ENCODE results near the gene OR2AK2. TPM values are rescaled to one million over a fixed set of nuclear protein-coding genes. Genes with fewer than 3 reads are reported as not detected.
A peak's percentile ranks its signal among the peaks of the same experiment; 100 is the strongest.
"Not testable (repeated sequence)": the region's sequence is repeated elsewhere in the genome, so short reads cannot be mapped to it uniquely, and the experiment has no call there.

OR2AK2 gene
- not detected for total RNA-seq
- polyA plus RNA-seq, result not detected

- Histone ChIP-seq H3K4me3 (ENCODE audit: low read depth, low read length) (no peak within 1 kb of the TSS), H3K36me3 (ENCODE audit: insufficient read depth) (no peaks in the 10 kb centered on the region), H3K27ac (ENCODE audit: low read depth) (no peak within 1 kb of the TSS), H3K4me1 (ENCODE audit: insufficient read depth) (no peaks in the 10 kb centered on the region)
- WGBS, result 86% methylated on average over 2 of the region's 2 CpGs
- DNase-seq (ENCODE audit: extremely low spot score), result no peak
These were observed at the start of gene OR2AK2 for GRCh38 chr1:247964933-247965332. Gene OR2AK2 (plus strand): TSS chr1:247965233. CDS start chr1:247965377, 144 bp downstream.

GRCh38 chr1:247919952-247920351 lies 45.1 kb upstream of the OR2AK2 start, which contains the start of gene OR2T8:
Gene OR2T8 (plus strand): TSS chr1:247920252. CDS start chr1:247921018, 766 bp downstream.
- Histone ChIP-seq H3K27ac (ENCODE audit: low read depth) (no peak within 1 kb of the TSS), H3K36me3 (ENCODE audit: insufficient read depth) (no peaks in the 10 kb centered on the region), H3K4me3 (ENCODE audit: low read depth, low read length) (no peak within 1 kb of the TSS), H3K4me1 (ENCODE audit: insufficient read depth) (no peaks in the 10 kb centered on the region)
- DNase-seq (ENCODE audit: extremely low spot score), result no peak
- 89% methylated on average over 2 of the region's 2 CpGs for WGBS

- WGBS, result 62% methylated on average over 3 of the region's 3 CpGs
- Histone ChIP-seq H3K27ac (ENCODE audit: low read depth) (no peak overlapping the region), H3K36me3 (ENCODE audit: insufficient read depth) (no peaks in the 10 kb centered on the region), H3K4me3 (ENCODE audit: low read depth, low read length) (no peak overlapping the region), H3K4me1 (ENCODE audit: insufficient read depth) (no peaks in the 10 kb centered on the region)
- no peak for DNase-seq (ENCODE audit: extremely low spot score)
These were observed 41.1 kb upstream of the OR2AK2 start for GRCh38 chr1:247923941-247924340.

GRCh38 chr1:247924868-247925267 lies 40.2 kb upstream of the OR2AK2 start, which contains the start of gene OR2AJ1:
Gene OR2AJ1 (plus strand): TSS chr1:247924889. CDS start chr1:247933769, 8,880 bp downstream.
- Histone ChIP-seq H3K4me1 (ENCODE audit: insufficient read depth) (no peaks in the 10 kb centered on the region), H3K36me3 (ENCODE audit: insufficient read depth) (no peaks in the 10 kb centered on the region), H3K27ac (ENCODE audit: low read depth) (no peak within 1 kb of the TSS), H3K4me3 (ENCODE audit: low read depth, low read length) (no peak within 1 kb of the TSS)
- no peak for DNase-seq (ENCODE audit: extremely low spot score)
- 90% methylated on average over 9 of the region's 9 CpGs for WGBS

- 94% methylated on average over 8 of the region's 8 CpGs for WGBS
- no peak overlapping the region for H3K4me3 ChIP-seq (ENCODE audit: low read depth, low read length)
These were observed 31.0 kb upstream of the OR2AK2 start for GRCh38 chr1:247933989-247934388.

GRCh38 chr1:247935781-247936180 lies 29.3 kb upstream of the OR2AK2 start:
- DNase-seq (ENCODE audit: extremely low spot score), result no peak
- Histone ChIP-seq H3K4me1 (ENCODE audit: insufficient read depth) (no peaks in the 10 kb centered on the region), H3K36me3 (ENCODE audit: insufficient read depth) (no peaks in the 10 kb centered on the region), H3K27ac (ENCODE audit: low read depth) (no peak overlapping the region), H3K4me3 (ENCODE audit: low read depth, low read length) (no peak overlapping the region)
- 94% methylated on average over 9 of the region's 9 CpGs for WGBS

More at GRCh38 chr1:247933989-247934388, 31.0 kb upstream of the OR2AK2 start:
- H3K27ac ChIP-seq (ENCODE audit: low read depth), result no peak overlapping the region
- H3K36me3 ChIP-seq (ENCODE audit: insufficient read depth), result no peaks in the 10 kb centered on the region
- H3K4me1 ChIP-seq (ENCODE audit: insufficient read depth), result no peaks in the 10 kb centered on the region
- no peak for DNase-seq (ENCODE audit: extremely low spot score)

GRCh38 chr1:247936415-247936814 lies 28.6 kb upstream of the OR2AK2 start:
- no peaks in the 10 kb centered on the region for H3K4me1 ChIP-seq (ENCODE audit: insufficient read depth)
- DNase-seq (ENCODE audit: extremely low spot score), result no peak
- no peak overlapping the region for H3K27ac ChIP-seq (ENCODE audit: low read depth)
- no peak overlapping the region for H3K4me3 ChIP-seq (ENCODE audit: low read depth, low read length)
- no peaks in the 10 kb centered on the region for H3K36me3 ChIP-seq (ENCODE audit: insufficient read depth)
- 94% methylated on average over 18 of the region's 18 CpGs for WGBS

GRCh38 chr1:247936965-247937734 lies 27.9 kb upstream of the OR2AK2 start:
- DNase-seq (ENCODE audit: extremely low spot score); H3K4me1 ChIP-seq (ENCODE audit: insufficient read depth); H3K4me3 ChIP-seq (ENCODE audit: low read depth, low read length); H3K27ac ChIP-seq (ENCODE audit: low read depth); H3K36me3 ChIP-seq (ENCODE audit: insufficient read depth): not testable (repeated sequence)
- WGBS, result 5% methylated on average over 44 of the region's 44 CpGs

- Histone ChIP-seq H3K4me3 (ENCODE audit: low read depth, low read length) (no peak overlapping the region), H3K27ac (ENCODE audit: low read depth) (no peak overlapping the region), H3K36me3 (ENCODE audit: insufficient read depth) (no peaks in the 10 kb centered on the region), H3K4me1 (ENCODE audit: insufficient read depth) (no peaks in the 10 kb centered on the region)
- WGBS, result 83% methylated on average over 6 of the region's 6 CpGs
- DNase-seq (ENCODE audit: extremely low spot score), result no peak
These were observed 22.4 kb upstream of the OR2AK2 start for GRCh38 chr1:247942624-247943023.

GRCh38 chr1:247948558-247948957 lies 16.5 kb upstream of the OR2AK2 start, which contains the start of gene OR2L8:
Gene OR2L8 (plus strand): TSS chr1:247948858. CDS start chr1:247948858, 0 bp downstream.
- no peaks in the 10 kb centered on the region for H3K36me3 ChIP-seq (ENCODE audit: insufficient read depth)
- no peak for DNase-seq (ENCODE audit: extremely low spot score)
- H3K27ac ChIP-seq (ENCODE audit: low read depth), result no peak within 1 kb of the TSS
- WGBS, result 82% methylated on average over 3 of the region's 3 CpGs
- no peak within 1 kb of the TSS for H3K4me3 ChIP-seq (ENCODE audit: low read depth, low read length)
- no peaks in the 10 kb centered on the region for H3K4me1 ChIP-seq (ENCODE audit: insufficient read depth)

- Histone ChIP-seq H3K27ac (ENCODE audit: low read depth) (no peak overlapping the region), H3K4me3 (ENCODE audit: low read depth, low read length) (no peak overlapping the region), H3K36me3 (ENCODE audit: insufficient read depth) (no peaks in the 10 kb centered on the region), H3K4me1 (ENCODE audit: insufficient read depth) (no peaks in the 10 kb centered on the region)
- DNase-seq (ENCODE audit: extremely low spot score), result no peak
- 93% methylated on average over 1 of the region's 1 CpG for WGBS
These were observed 11.6 kb upstream of the OR2AK2 start for GRCh38 chr1:247953408-247953807.

GRCh38 chr1:247961791-247962190 lies 3.2 kb upstream of the OR2AK2 start:
- 34% methylated on average over 3 of the region's 3 CpGs for WGBS
- Histone ChIP-seq H3K4me3 (ENCODE audit: low read depth, low read length) (no peak overlapping the region), H3K27ac (ENCODE audit: low read depth) (no peak overlapping the region), H3K36me3 (ENCODE audit: insufficient read depth) (no peaks in the 10 kb centered on the region), H3K4me1 (ENCODE audit: insufficient read depth) (no peaks in the 10 kb centered on the region)
- DNase-seq (ENCODE audit: extremely low spot score), result no peak

- no peaks in the 10 kb centered on the region for H3K4me1 ChIP-seq (ENCODE audit: insufficient read depth)
- H3K4me3 ChIP-seq (ENCODE audit: low read depth, low read length), result no peak overlapping the region
- peak overlapping the region; percentile 38 for H3K27ac ChIP-seq (ENCODE audit: low read depth)
- WGBS, result 70% methylated on average over 4 of the region's 4 CpGs
- H3K36me3 ChIP-seq (ENCODE audit: insufficient read depth), result no peaks in the 10 kb centered on the region
- no peak for DNase-seq (ENCODE audit: extremely low spot score)
These were observed 2.0 kb upstream of the OR2AK2 start for GRCh38 chr1:247962911-247963588.

All from urinary bladder (tissue), 4 donors.